H9 (cell line): ENCODE data around the gene LRCOL1. TPM values are rescaled to one million over a fixed set of nuclear protein-coding genes. Genes with fewer than 3 reads are reported as not detected.

ENCODE experiments used
- DNase-seq: peaks from one replicate; pipeline ENCODE4 v3.0.0-alpha.2; 2017
- H2AFZ ChIP-seq: one replicate; pipeline ENCODE4 v1.6.1; 2013; ENCODE audit warnings: mild to moderate bottlenecking, low read length, control low read depth, moderate library complexity
- H2AK5ac ChIP-seq: 2 replicates; pipeline ENCODE4 v1.6.1; 2013; ENCODE audit warnings: low read length, control low read depth, mixed read lengths; ENCODE audit not compliant: insufficient read length
- H2BK120ac ChIP-seq: one replicate; pipeline ENCODE4 v1.6.1; 2013; ENCODE audit warnings: low read depth, mild to moderate bottlenecking, low read length, control low read depth, inconsistent platforms; ENCODE audit not compliant: poor library complexity, severe bottlenecking
- H2BK12ac ChIP-seq: 2 replicates; pipeline ENCODE4 v1.6.1; 2013; ENCODE audit warnings: low read length, control low read depth, mixed read lengths, low read depth; ENCODE audit not compliant: insufficient read length
- H2BK15ac ChIP-seq: 2 replicates; pipeline ENCODE4 v1.6.1; 2013; ENCODE audit warnings: low read depth, low read length, control low read depth
- H2BK20ac ChIP-seq: one replicate; pipeline ENCODE4 v1.6.1; 2013; ENCODE audit warnings: low read depth, mild to moderate bottlenecking, low read length, control low read depth, inconsistent platforms; ENCODE audit not compliant: poor library complexity, severe bottlenecking
- H2BK5ac ChIP-seq: 2 replicates; pipeline ENCODE4 v1.6.1; 2013; ENCODE audit warnings: low read length, control low read depth, mixed read lengths; ENCODE audit not compliant: insufficient read length
- H3K14ac ChIP-seq: 2 replicates; pipeline ENCODE4 v1.6.1; 2013; ENCODE audit warnings: low read length, control low read depth; ENCODE audit not compliant: insufficient read depth
- H3K18ac ChIP-seq: 2 replicates; pipeline ENCODE4 v1.6.1; 2013; ENCODE audit warnings: low read depth, mild to moderate bottlenecking, mixed read lengths, low read length, control low read depth; ENCODE audit not compliant: insufficient read length
- H3K23ac ChIP-seq: 2 replicates; pipeline ENCODE4 v1.6.1; 2013; ENCODE audit warnings: low read length, control low read depth, mixed read lengths, low read depth; ENCODE audit not compliant: insufficient read length
- H3K23me2 ChIP-seq: 2 replicates; pipeline ENCODE4 v1.6.1; 2013; ENCODE audit warnings: low read depth, mild to moderate bottlenecking, mixed read lengths, low read length, control low read depth; ENCODE audit not compliant: insufficient read length, poor library complexity, severe bottlenecking
- H3K27ac ChIP-seq: 2 replicates; pipeline ENCODE4 v1.5.1; 2013; ENCODE audit warnings: low read length, control low read depth, mixed read lengths, low read depth; ENCODE audit not compliant: insufficient read length
- H3K27me3 ChIP-seq: 2 replicates; pipeline ENCODE4 v1.6.1; 2013; ENCODE audit warnings: low read length, control low read depth, inconsistent platforms; ENCODE audit not compliant: insufficient read depth
- H3K4ac ChIP-seq: 2 replicates; pipeline ENCODE4 v1.6.1; 2013; ENCODE audit warnings: low read depth, mild to moderate bottlenecking, control low read depth, inconsistent platforms, low read length, moderate library complexity
- H3K4me1 ChIP-seq: 2 replicates; pipeline ENCODE4 v1.6.1; 2013; ENCODE audit warnings: low read length, control low read depth, inconsistent platforms; ENCODE audit not compliant: insufficient read depth
- H3K4me2 ChIP-seq: 2 replicates; pipeline ENCODE4 v1.6.1; 2013; ENCODE audit warnings: low read length, control low read depth, mixed read lengths; ENCODE audit not compliant: insufficient read length, insufficient read depth
- H3K56ac ChIP-seq: 2 replicates; pipeline ENCODE4 v1.6.1; 2013; ENCODE audit warnings: low read depth, mild to moderate bottlenecking, mixed read lengths, low read length, control low read depth; ENCODE audit not compliant: insufficient read length
- H3K79me1 ChIP-seq: 2 replicates; pipeline ENCODE4 v1.6.1; 2013; ENCODE audit warnings: low read depth, mild to moderate bottlenecking, moderate library complexity, low read length, control low read depth, inconsistent platforms; ENCODE audit not compliant: insufficient read depth, poor library complexity, severe bottlenecking
- H3K79me2 ChIP-seq: 2 replicates; pipeline ENCODE4 v1.6.1; 2013; ENCODE audit warnings: low read length, control low read depth, inconsistent platforms; ENCODE audit not compliant: insufficient read depth
- H3K9ac ChIP-seq: 2 replicates; pipeline ENCODE4 v1.6.1; 2013; ENCODE audit warnings: low read length, control low read depth, mixed read lengths; ENCODE audit not compliant: insufficient read length; ENCODE audit errors: extremely low read depth
- H3K9me3 ChIP-seq: one replicate; pipeline ENCODE4 v1.6.1; 2013; ENCODE audit warnings: low read depth, low read length, inconsistent platforms; ENCODE audit not compliant: control insufficient read depth
- H3T11ph ChIP-seq: one replicate; pipeline ENCODE4 v1.6.1; 2013; ENCODE audit warnings: mild to moderate bottlenecking, low read length, control low read depth, inconsistent platforms
- H4K20me1 ChIP-seq: one replicate; pipeline ENCODE4 v1.6.1; 2013; ENCODE audit not compliant: control insufficient read depth, insufficient read length, insufficient read depth
- H4K5ac ChIP-seq: 2 replicates; pipeline ENCODE4 v1.6.1; 2013; ENCODE audit warnings: low read depth, mild to moderate bottlenecking, mixed read lengths, low read length, control low read depth; ENCODE audit not compliant: insufficient read length
- H4K8ac ChIP-seq: replicated peaks from 2 replicates; pipeline ENCODE4 v1.6.1; 2013; ENCODE audit warnings: low read length, control low read depth, mixed read lengths, low read depth; ENCODE audit not compliant: insufficient read length
- H4K91ac ChIP-seq: 2 replicates; pipeline ENCODE4 v1.6.1; 2013; ENCODE audit warnings: low read depth, mild to moderate bottlenecking, moderate library complexity, mixed read lengths, low read length, control low read depth; ENCODE audit not compliant: insufficient read length
- H3K27ac Mint-ChIP-seq, 3 experiments: 2 replicates in 2 of 3; 3 replicates in 1 of 3; pipeline ENCODE4 v1.8.0; 2020 to 2021; ENCODE audit warnings: mixed read lengths in 3 of 3, mild to moderate bottlenecking in 1 of 3, moderate library complexity in 1 of 3
- H3K27me3 Mint-ChIP-seq: 2 replicates; pipeline ENCODE4 v1.8.0; 2021; ENCODE audit warnings: low read depth, mild to moderate bottlenecking, moderate library complexity, mixed read lengths
- H3K36me3 Mint-ChIP-seq, 3 experiments: 2 replicates in 2 of 3; 3 replicates in 1 of 3; pipeline ENCODE4 v1.8.0; 2020 to 2021; ENCODE audit warnings: low read depth in 3 of 3, mixed read lengths in 3 of 3; ENCODE audit not compliant: insufficient read depth in 1 of 3
- H3K4me1 Mint-ChIP-seq, 2 experiments: 2 replicates each; pipeline ENCODE4 v1.8.0; 2020; ENCODE audit warnings: mixed read lengths in 2 of 2
- H3K4me3 Mint-ChIP-seq, 2 experiments: 2 replicates in 1 of 2; 3 replicates in 1 of 2; pipeline ENCODE4 v1.8.0; 2020 to 2021; ENCODE audit warnings: mild to moderate bottlenecking in 2 of 2, mixed read lengths in 2 of 2, moderate library complexity in 1 of 2
- H3K9me3 Mint-ChIP-seq, 2 experiments: 2 replicates in 1 of 2; 3 replicates in 1 of 2; pipeline ENCODE4 v1.8.0; 2020; ENCODE audit warnings: mild to moderate bottlenecking in 2 of 2, mixed read lengths in 2 of 2, moderate library complexity in 1 of 2
- CTCF ChIP-seq: fragments of 200-600 bp; sonication (generic); conservative IDR thresholded peaks from 3 replicates; pipeline ENCODE4 v1.8.0; 2021; ENCODE audit warnings: antibody characterized with exemption, mild to moderate bottlenecking
- WGBS: extraction: QIAGEN DNeasy Blood & Tissue Kit; methylation state at CpG from one replicate; pipeline ENCODE4 v1.1.7; 2013; ENCODE audit warnings: missing lambda C conversion rate, low lambda C conversion rate, mixed read lengths; ENCODE audit not compliant: insufficient read length; ENCODE audit errors: extremely low coverage; 5-methylcytosine and 5-hydroxymethylcytosine counted together
- total RNA-seq: library from RNA; stranded (reverse); gene quantifications from 2 replicates; pipeline ENCODE4 v1.2.1, GENCODE V29; 2021

LRCOL1 gene
- total RNA-seq, 1 experiment from 2014 or later, result not detected

GRCh38 chr12:132580701-132581292, 29.6 kb downstream of the LRCOL1 start:
- Histone ChIP-seq H3K4ac (no peak overlapping the region), H2AK5ac (no peak overlapping the region), H3K9ac (no peak overlapping the region), H3K4me2 (no peak overlapping the region), H3K23me2 (peaks cover 16% of the 10 kb centered on the region), H2BK15ac (no peak overlapping the region), H2BK12ac (no peak overlapping the region), H3K18ac (no peak overlapping the region), H4K91ac (no peak overlapping the region), H3K23ac (no peak overlapping the region), H3K56ac (no peak overlapping the region), H3K79me1 (no peaks in the 10 kb centered on the region), H2BK120ac (no peak overlapping the region), H4K5ac (no peak overlapping the region), H3K4me1 (no peaks in the 10 kb centered on the region), H3K14ac (no peak overlapping the region), H2BK5ac (no peak overlapping the region), H4K20me1 (peaks cover 2% of the 10 kb centered on the region), H3K9me3 (no peaks in the 10 kb centered on the region), H4K8ac (no peak overlapping the region), H3K27ac (no peak overlapping the region), H3K79me2 (no peaks in the 10 kb centered on the region), H2AFZ (no peak overlapping the region), H3K27me3 (peaks cover 8% of the 10 kb centered on the region; the same call in 1 of the 2 replicates), H3T11ph (no peak overlapping the region), H2BK20ac (no peak overlapping the region)
- WGBS, result no CpG with 5 or more reads among the region's 12 CpGs
- Mint-ChIP-seq H3K9me3 (no peaks in the 10 kb centered on the region), H3K27ac (no peak overlapping the region), H3K36me3 (peaks cover 8 to 37% (median 27%) of the 10 kb centered on the region in 3 experiments; a peak in 6 of 7 replicates), H3K4me1 (peaks cover 4 to 10% of the 10 kb centered on the region in 2 experiments), H3K4me3 (no peak overlapping the region), H3K27me3 (peaks cover 65% of the 10 kb centered on the region)
- DNase-seq, result no peak
- TF ChIP-seq CTCF, result no peak
